Measurements from ENCODE around the gene DTNA.

The DTNA gene

GRCh38 chr18:34847408-34847807 lies 137.3 kb downstream of the DTNA start:
- DNase-seq (ENCODE audit: low read depth), result no peak
- H3K4me3 ChIP-seq (ENCODE audit: low read depth, low read length), result no peak overlapping the region
- TF ChIP-seq CTCF (IDR thresholded peaks at IDR 0.05; ENCODE audit: low read depth, low read length, missing control alignments), result no peak
- in situ Hi-C loops (cut with HindIII; ENCODE audit: low sequenced_read_pairs), result no loop called here

DNA sequence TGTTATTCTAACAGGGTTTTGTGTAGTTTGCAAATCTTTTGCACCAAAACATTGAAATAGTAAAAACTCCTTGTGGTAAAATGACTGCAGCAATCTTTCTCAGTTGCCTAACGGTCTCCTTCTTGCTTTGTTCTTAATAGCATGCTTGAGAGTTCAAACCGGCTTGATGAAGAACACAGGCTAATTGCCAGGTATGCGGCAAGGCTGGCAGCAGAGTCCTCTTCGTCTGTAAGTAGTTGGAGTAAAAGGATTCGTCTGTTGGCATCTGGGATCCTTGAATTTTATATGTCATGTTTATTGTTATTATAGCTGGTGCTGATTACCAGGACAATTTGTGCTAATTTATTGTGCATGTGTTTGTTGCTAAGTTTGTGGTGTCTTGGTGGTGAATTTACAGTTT lies 138.1 kb downstream of the DTNA start:
- in situ Hi-C loops (cut with HindIII; ENCODE audit: low sequenced_read_pairs), result no loop called here
- no peak for DNase-seq (ENCODE audit: low read depth)
- no peak for TF ChIP-seq CTCF (IDR thresholded peaks at IDR 0.05; ENCODE audit: low read depth, low read length, missing control alignments)
- no peak overlapping the region for H3K4me3 ChIP-seq (ENCODE audit: low read depth, low read length)

- in situ Hi-C loops (cut with HindIII; ENCODE audit: low sequenced_read_pairs), result no loop called here
- no peak for DNase-seq (ENCODE audit: low read depth)
- no peak for TF ChIP-seq CTCF (IDR thresholded peaks at IDR 0.05; ENCODE audit: low read depth, low read length, missing control alignments)
- no peak overlapping the region for H3K4me3 ChIP-seq (ENCODE audit: low read depth, low read length)
These were observed 138.6 kb downstream of the DTNA start for GRCh38 chr18:34848695-34849094.

GRCh38 chr18:34857320-34857719 lies 147.2 kb downstream of the DTNA start:
- in situ Hi-C loops (cut with HindIII; ENCODE audit: low sequenced_read_pairs), result no loop called here
- DNase-seq (ENCODE audit: low read depth), result no peak

GRCh38 chr18:34858188-34858587 lies 148.1 kb downstream of the DTNA start:
- H3K4me3 ChIP-seq (ENCODE audit: low read depth, low read length), result no peak overlapping the region
- in situ Hi-C loops (cut with HindIII; ENCODE audit: low sequenced_read_pairs), result no loop called here
- no peak for TF ChIP-seq CTCF (IDR thresholded peaks at IDR 0.05; ENCODE audit: low read depth, low read length, missing control alignments)
- DNase-seq (ENCODE audit: low read depth), result no peak

More at GRCh38 chr18:34857320-34857719, 147.2 kb downstream of the DTNA start:
- TF ChIP-seq CTCF (IDR thresholded peaks at IDR 0.05; ENCODE audit: low read depth, low read length, missing control alignments), result no peak
- no peak overlapping the region for H3K4me3 ChIP-seq (ENCODE audit: low read depth, low read length)

- no peak for DNase-seq (ENCODE audit: low read depth)
- TF ChIP-seq CTCF (IDR thresholded peaks at IDR 0.05; ENCODE audit: low read depth, low read length, missing control alignments), result no peak
- H3K4me3 ChIP-seq (ENCODE audit: low read depth, low read length), result no peak overlapping the region
- in situ Hi-C loops (cut with HindIII; ENCODE audit: low sequenced_read_pairs), result no loop called here
These were observed 149.4 kb downstream of the DTNA start for GRCh38 chr18:34859496-34859895.

- in situ Hi-C loops (cut with HindIII; ENCODE audit: low sequenced_read_pairs), result no loop called here
These were observed 152.5 kb downstream of the DTNA start for GRCh38 chr18:34862561-34862960.

More at GRCh38 chr18:34862561-34862960, 152.5 kb downstream of the DTNA start:
- no peak overlapping the region for H3K4me3 ChIP-seq (ENCODE audit: low read depth, low read length)
- no peak for TF ChIP-seq CTCF (IDR thresholded peaks at IDR 0.05; ENCODE audit: low read depth, low read length, missing control alignments)
- no peak for DNase-seq (ENCODE audit: low read depth)
